NB4 (cell line): ENCODE measurements around the gene MX1.

Experiments used
- DNase-seq: peaks from one replicate; pipeline ENCODE4 v3.0.0; 2010; ENCODE audit warnings: low read depth
- H3K4me3 ChIP-seq: one replicate; pipeline ENCODE4 v1.5.1; 2011; ENCODE audit warnings: mild to moderate bottlenecking, low read depth, low read length, moderate library complexity
- CTCF ChIP-seq: IDR thresholded peaks from one replicate; pipeline ENCODE4 v1.5.1; 2012; ENCODE audit warnings: low read depth, low read length
- MAX ChIP-seq: IDR thresholded peaks from 2 replicates; pipeline ENCODE4 v1.6.1; 2011; ENCODE audit warnings: low read depth, low read length
- MYC ChIP-seq: IDR thresholded peaks from 2 replicates; pipeline ENCODE4 v1.6.1; 2011; ENCODE audit warnings: low read depth, low read length
- POLR2A ChIP-seq: IDR thresholded peaks from 2 replicates; pipeline ENCODE4 v1.6.1; 2011; ENCODE audit warnings: mild to moderate bottlenecking; ENCODE audit not compliant: insufficient read length; ENCODE audit errors: extremely low read depth

MX1 gene

GRCh38 chr21:41428847-41429246 lies 2.8 kb downstream of the MX1 start:
- TF ChIP-seq MYC (no peak), CTCF (no peak), MAX (no peak), POLR2A (no peak)
- no peak overlapping the region for H3K4me3 ChIP-seq
- no peak for DNase-seq

- TF ChIP-seq MAX (no peak), MYC (no peak), POLR2A (no peak), CTCF (no peak)
- H3K4me3 ChIP-seq: no peak overlapping the region
- DNase-seq: no peak
Observed at GRCh38 chr21:41429305-41429704, 3.3 kb downstream of the MX1 start.

GRCh38 chr21:41429925-41430491 lies 4.0 kb downstream of the MX1 start:
- DNase-seq: no peak
- H3K4me3 ChIP-seq: no peak overlapping the region
- TF ChIP-seq POLR2A (no peak), MAX (no peak), CTCF (no peak), MYC (no peak)

GRCh38 chr21:41431788-41432548 lies 5.9 kb downstream of the MX1 start:
- TF ChIP-seq CTCF (no peak), MYC (no peak), MAX (no peak), POLR2A (no peak)

GRCh38 chr21:41432562-41433460 lies 6.8 kb downstream of the MX1 start:
- no peak overlapping the region for H3K4me3 ChIP-seq
- TF ChIP-seq POLR2A (no peak), MAX (no peak), MYC (no peak), CTCF (no peak)
- DNase-seq: no peak

More at GRCh38 chr21:41431788-41432548, 5.9 kb downstream of the MX1 start:
- H3K4me3 ChIP-seq: no peak overlapping the region
- DNase-seq: no peak
